Measurements from ENCODE around the gene TMPO.
"Not testable (repeated sequence)": the region's sequence is repeated elsewhere in the genome, so short reads cannot be mapped to it uniquely, and the experiment has no call there.

The TMPO gene

DNA sequence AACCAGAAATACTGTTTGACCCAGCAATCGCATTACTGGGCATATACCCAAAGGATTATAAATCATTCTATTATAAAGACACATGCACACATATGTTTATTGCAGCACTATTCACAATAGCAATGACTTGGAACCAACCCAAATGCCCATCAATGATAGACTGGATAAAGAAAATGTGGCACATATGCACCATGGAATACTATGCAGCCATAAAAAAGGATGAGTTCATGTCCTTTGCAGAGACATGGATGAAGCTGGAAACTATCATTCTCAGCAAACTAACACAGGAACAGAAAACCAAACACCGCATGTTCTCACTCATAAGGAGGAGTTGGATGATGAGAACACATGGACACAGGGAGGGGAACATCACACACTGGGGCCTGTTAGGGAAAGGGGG lies 61.4 kb downstream of the TMPO start:
- not testable (repeated sequence) for H3K27ac ChIP-seq (ENCODE audit: extremely low read depth, low read depth, low read length); H3K36me3 ChIP-seq (ENCODE audit: control insufficient read depth in 2 of 2, insufficient read depth in 1 of 2, low read length in 2 of 2); H3K9me3 ChIP-seq (ENCODE audit: control insufficient read depth, insufficient read depth, low read depth, low read length); H3K4me3 ChIP-seq (ENCODE audit: low read depth, low read length); H3K4me1 ChIP-seq (ENCODE audit: control insufficient read depth, insufficient read depth, low read length)
- TF ChIP-seq, protein P1, sequence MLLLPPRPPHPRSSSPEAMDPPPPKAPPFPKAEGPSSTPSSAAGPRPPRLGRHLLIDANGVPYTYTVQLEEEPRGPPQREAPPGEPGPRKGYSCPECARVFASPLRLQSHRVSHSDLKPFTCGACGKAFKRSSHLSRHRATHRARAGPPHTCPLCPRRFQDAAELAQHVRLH (tag by site-specific recombination; IDR thresholded peaks at IDR 0.05): peak; percentile 71
- peak; percentile 94 for TF ChIP-seq ZNF146 (tag by site-specific recombination; IDR thresholded peaks at IDR 0.05)
- ChIA-PET CTCF (interaction anchor here (0.9 kb wide), 1 partner anchor 10 kb away, joined by 4 read pairs; no protein-coding TSS in a partner anchor), POLR2A (interaction anchor here (1.0 kb wide), 1 partner anchor 17 kb away, joined by 3 read pairs; the partner anchor contains the start of gene SLC25A3)

DNA sequence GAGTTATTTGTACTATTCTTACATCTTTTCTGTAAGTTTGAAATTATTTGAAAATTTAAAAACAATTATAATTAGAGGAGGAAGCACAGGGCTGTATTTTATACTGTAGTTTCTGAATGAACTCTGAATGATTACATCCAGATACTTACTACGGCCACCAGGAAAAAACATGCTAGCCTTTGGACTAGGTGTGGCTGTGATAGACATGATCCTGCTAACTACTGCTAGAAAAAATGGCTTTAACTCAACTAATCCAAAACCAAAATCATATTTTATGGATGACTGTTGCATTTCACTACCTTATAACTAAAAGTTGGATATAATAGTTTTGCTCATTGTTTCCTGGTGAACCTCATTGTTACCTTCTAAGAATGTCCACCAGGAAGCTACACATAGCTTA lies 63.0 kb downstream of the TMPO start:
- ChIA-PET CTCF (interaction anchor here (1.8 kb wide), 1 partner anchor 12 kb away, joined by 9 read pairs; no protein-coding TSS in a partner anchor), POLR2A (interaction anchor here (1.3 kb wide), 1 partner anchor 15 kb away, joined by 5 read pairs; the partner anchor contains the start of gene SLC25A3)
- H3K4me1 ChIP-seq (ENCODE audit: control insufficient read depth, insufficient read depth, low read length): 0 out of 2 replicates have a peak, but pooled peaks cover 6% of the 10 kb centered on the region
- no peak overlapping the region for H3K27ac ChIP-seq (ENCODE audit: extremely low read depth, low read depth, low read length)
- no peaks in the 10 kb centered on the region for H3K36me3 ChIP-seq (ENCODE audit: control insufficient read depth in 2 of 2, insufficient read depth in 1 of 2, low read length in 2 of 2)
- no peak overlapping the region for H3K4me3 ChIP-seq (ENCODE audit: low read depth, low read length)
- TF ChIP-seq ZNF610 (tag by site-specific recombination; IDR thresholded peaks at IDR 0.05; ENCODE audit: borderline replicate concordance) (no peak), ZBTB17 (tag by site-specific recombination; IDR thresholded peaks at IDR 0.05) (no peak), KLF8 (tag by site-specific recombination; IDR thresholded peaks at IDR 0.05) (no peak), ZNF302 (tag by site-specific recombination; IDR thresholded peaks at IDR 0.05; ENCODE audit: low read depth) (no peak), SP2 (tag by site-specific recombination; IDR thresholded peaks at IDR 0.05) (no peak), ZIC2 (tag by site-specific recombination; IDR thresholded peaks at IDR 0.05) (no peak), ZNF248 (tag by site-specific recombination; IDR thresholded peaks at IDR 0.05) (no peak), ZNF777 (tag by site-specific recombination; IDR thresholded peaks at IDR 0.05; ENCODE audit: borderline replicate concordance) (no peak), ZNF394 (tag by site-specific recombination; IDR thresholded peaks at IDR 0.05; ENCODE audit: borderline replicate concordance) (no peak), ZNF660 (tag by site-specific recombination; IDR thresholded peaks at IDR 0.05) (no peak), ZNF837 (tag by site-specific recombination; IDR thresholded peaks at IDR 0.05) (no peak)
- TF ChIP-seq, protein P2, sequence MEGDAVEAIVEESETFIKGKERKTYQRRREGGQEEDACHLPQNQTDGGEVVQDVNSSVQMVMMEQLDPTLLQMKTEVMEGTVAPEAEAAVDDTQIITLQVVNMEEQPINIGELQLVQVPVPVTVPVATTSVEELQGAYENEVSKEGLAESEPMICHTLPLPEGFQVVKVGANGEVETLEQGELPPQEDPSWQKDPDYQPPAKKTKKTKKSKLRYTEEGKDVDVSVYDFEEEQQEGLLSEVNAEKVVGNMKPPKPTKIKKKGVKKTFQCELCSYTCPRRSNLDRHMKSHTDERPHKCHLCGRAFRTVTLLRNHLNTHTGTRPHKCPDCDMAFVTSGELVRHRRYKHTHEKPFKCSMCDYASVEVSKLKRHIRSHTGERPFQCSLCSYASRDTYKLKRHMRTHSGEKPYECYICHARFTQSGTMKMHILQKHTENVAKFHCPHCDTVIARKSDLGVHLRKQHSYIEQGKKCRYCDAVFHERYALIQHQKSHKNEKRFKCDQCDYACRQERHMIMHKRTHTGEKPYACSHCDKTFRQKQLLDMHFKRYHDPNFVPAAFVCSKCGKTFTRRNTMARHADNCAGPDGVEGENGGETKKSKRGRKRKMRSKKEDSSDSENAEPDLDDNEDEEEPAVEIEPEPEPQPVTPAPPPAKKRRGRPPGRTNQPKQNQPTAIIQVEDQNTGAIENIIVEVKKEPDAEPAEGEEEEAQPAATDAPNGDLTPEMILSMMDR (tag by site-specific recombination; IDR thresholded peaks at IDR 0.05): no peak
- TF ChIP-seq, protein P3, sequence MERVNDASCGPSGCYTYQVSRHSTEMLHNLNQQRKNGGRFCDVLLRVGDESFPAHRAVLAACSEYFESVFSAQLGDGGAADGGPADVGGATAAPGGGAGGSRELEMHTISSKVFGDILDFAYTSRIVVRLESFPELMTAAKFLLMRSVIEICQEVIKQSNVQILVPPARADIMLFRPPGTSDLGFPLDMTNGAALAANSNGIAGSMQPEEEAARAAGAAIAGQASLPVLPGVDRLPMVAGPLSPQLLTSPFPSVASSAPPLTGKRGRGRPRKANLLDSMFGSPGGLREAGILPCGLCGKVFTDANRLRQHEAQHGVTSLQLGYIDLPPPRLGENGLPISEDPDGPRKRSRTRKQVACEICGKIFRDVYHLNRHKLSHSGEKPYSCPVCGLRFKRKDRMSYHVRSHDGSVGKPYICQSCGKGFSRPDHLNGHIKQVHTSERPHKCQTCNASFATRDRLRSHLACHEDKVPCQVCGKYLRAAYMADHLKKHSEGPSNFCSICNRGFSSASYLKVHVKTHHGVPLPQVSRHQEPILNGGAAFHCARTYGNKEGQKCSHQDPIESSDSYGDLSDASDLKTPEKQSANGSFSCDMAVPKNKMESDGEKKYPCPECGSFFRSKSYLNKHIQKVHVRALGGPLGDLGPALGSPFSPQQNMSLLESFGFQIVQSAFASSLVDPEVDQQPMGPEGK (tag by site-specific recombination; IDR thresholded peaks at IDR 0.05): no peak
- H3K9me3 ChIP-seq (ENCODE audit: control insufficient read depth, insufficient read depth, low read depth, low read length): no peaks in the 10 kb centered on the region

DNA sequence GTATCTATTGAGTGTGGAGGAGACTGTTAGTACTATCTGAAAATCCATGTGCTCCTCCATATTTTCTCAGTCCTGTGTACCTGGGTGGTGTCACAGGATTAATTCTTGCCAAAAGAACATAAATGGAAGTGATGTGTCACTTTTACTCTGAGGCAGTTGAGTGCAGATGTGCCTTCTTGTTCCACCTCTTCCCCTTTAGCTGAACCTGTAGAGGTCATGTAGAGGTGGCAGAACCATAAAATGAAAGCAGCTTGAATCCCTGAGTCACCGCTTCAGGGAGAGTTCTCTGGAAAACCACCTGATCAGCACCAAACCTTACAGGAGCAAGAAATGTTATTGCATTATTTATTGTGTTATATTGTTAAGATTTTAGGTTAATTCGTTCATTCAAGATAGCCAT lies 63.4 kb downstream of the TMPO start:
- H3K4me3 ChIP-seq (ENCODE audit: low read depth, low read length): no peak overlapping the region
- ChIA-PET CTCF (interaction anchor here (1.8 kb wide), 1 partner anchor 12 kb away, joined by 9 read pairs; no protein-coding TSS in a partner anchor), POLR2A (interaction anchor here (1.3 kb wide), 1 partner anchor 15 kb away, joined by 5 read pairs; the partner anchor contains the start of gene SLC25A3)
- no peaks in the 10 kb centered on the region for H3K9me3 ChIP-seq (ENCODE audit: control insufficient read depth, insufficient read depth, low read depth, low read length)
- no peaks in the 10 kb centered on the region for H3K36me3 ChIP-seq (ENCODE audit: control insufficient read depth in 2 of 2, insufficient read depth in 1 of 2, low read length in 2 of 2)
- H3K4me1 ChIP-seq (ENCODE audit: control insufficient read depth, insufficient read depth, low read length): 0 out of 2 replicates have a peak, but pooled peaks cover 6% of the 10 kb centered on the region
- H3K27ac ChIP-seq (ENCODE audit: extremely low read depth, low read depth, low read length): no peak overlapping the region
- TF ChIP-seq ZNF600 (tag by site-specific recombination; IDR thresholded peaks at IDR 0.05) (peak; percentile 60), TRIM28 (IDR thresholded peaks at IDR 0.05; ENCODE audit: borderline replicate concordance, low read length) (no peak), PRDM1 (tag by site-specific recombination; IDR thresholded peaks at IDR 0.05) (peak; percentile 70), MZF1 (tag by site-specific recombination; IDR thresholded peaks at IDR 0.05; ENCODE audit: borderline replicate concordance) (peak; percentile 64; the same call in 1 of the 2 replicates), IKZF3 (tag by site-specific recombination; IDR thresholded peaks at IDR 0.05) (no peak), ZNF747 (tag by site-specific recombination; IDR thresholded peaks at IDR 0.05) (no peak), WT1 (tag by site-specific recombination; IDR thresholded peaks at IDR 0.05) (no peak), ZBTB17 (tag by site-specific recombination; IDR thresholded peaks at IDR 0.05) (peak; percentile 61), ZNF561 (tag by site-specific recombination; IDR thresholded peaks at IDR 0.05; ENCODE audit: borderline replicate concordance) (no peak), BCL11B (tag by site-specific recombination; IDR thresholded peaks at IDR 0.05; ENCODE audit: low read depth) (no peak), ZNF571 (tag by site-specific recombination; IDR thresholded peaks at IDR 0.05) (no peak), MEIS1 (CRISPR knock-in tag; IDR thresholded peaks at IDR 0.05; ENCODE audit: borderline replicate concordance) (no peak), KLF1 (tag by site-specific recombination; IDR thresholded peaks at IDR 0.05) (no peak)
